IPS DF 6.9 (cell line): ENCODE data around the gene PNN.
"Not testable (repeated sequence)": the region's sequence is repeated elsewhere in the genome, so short reads cannot be mapped to it uniquely, and the experiment has no call there.

ENCODE experiments used
- DNase-seq: peaks from one replicate; pipeline ENCODE4 v3.0.0-alpha.2; 2013; ENCODE audit warnings: low read depth, low spot score
- H3K27ac ChIP-seq: one replicate; pipeline ENCODE4 v1.5.1; 2013; ENCODE audit warnings: low read length, control low read depth
- H3K27me3 ChIP-seq: 2 replicates; pipeline ENCODE4 v1.6.1; 2013; ENCODE audit warnings: mild to moderate bottlenecking, low read length; ENCODE audit not compliant: control insufficient read depth, insufficient read depth
- H3K36me3 ChIP-seq: 2 replicates; pipeline ENCODE4 v1.6.1; 2013; ENCODE audit warnings: low read length; ENCODE audit not compliant: control insufficient read depth, insufficient read depth
- H3K4me1 ChIP-seq: 2 replicates; pipeline ENCODE4 v1.6.1; 2013; ENCODE audit warnings: low read length; ENCODE audit not compliant: control insufficient read depth, insufficient read depth
- H3K4me3 ChIP-seq: 2 replicates; pipeline ENCODE4 v1.5.1; 2013; ENCODE audit warnings: mild to moderate bottlenecking, low read length
- H3K9me3 ChIP-seq: 2 replicates; pipeline ENCODE4 v1.6.1; 2013; ENCODE audit warnings: low read length, inconsistent platforms; ENCODE audit not compliant: control insufficient read depth, insufficient read depth
- WGBS: extraction: QIAGEN DNeasy Blood & Tissue Kit; methylation state at CpG from one replicate; pipeline ENCODE4 v1.1.7; 2013; ENCODE audit warnings: mixed read lengths, missing lambda C conversion rate; ENCODE audit not compliant: insufficient read length, insufficient coverage; 5-methylcytosine and 5-hydroxymethylcytosine counted together

The PNN gene

GRCh38 chr14:39160494-39160893 is 14.6 kb upstream of the PNN start:
- no peak overlapping the region for H3K4me3 ChIP-seq
- H3K9me3 ChIP-seq, result no peaks in the 10 kb centered on the region
- WGBS, result no CpG with 5 or more reads among the region's 1 CpG
- no peaks in the 10 kb centered on the region for H3K4me1 ChIP-seq
- H3K36me3 ChIP-seq, result no peaks in the 10 kb centered on the region
- no peak for DNase-seq
- no peaks in the 10 kb centered on the region for H3K27me3 ChIP-seq
- H3K27ac ChIP-seq, result no peak overlapping the region

- 100% methylated on average over 2 of the region's 10 CpGs for WGBS
- H3K9me3 ChIP-seq, H3K4me3 ChIP-seq, H3K4me1 ChIP-seq, H3K27ac ChIP-seq, DNase-seq, H3K27me3 ChIP-seq, H3K36me3 ChIP-seq: not testable (repeated sequence)
These were observed 7.2 kb upstream of the PNN start for GRCh38 chr14:39167797-39168320.

GRCh38 chr14:39168591-39168990 is 6.5 kb upstream of the PNN start:
- H3K4me3 ChIP-seq, result no peak overlapping the region

GRCh38 chr14:39169541-39169900 is 5.5 kb upstream of the PNN start:
- H3K36me3 ChIP-seq, result no peaks in the 10 kb centered on the region
- no peak for DNase-seq
- no peaks in the 10 kb centered on the region for H3K9me3 ChIP-seq
- peak overlapping the region; percentile 56; the same call in 1 of the 2 replicates for H3K4me3 ChIP-seq
- no peaks in the 10 kb centered on the region for H3K27me3 ChIP-seq
- no CpG with 5 or more reads among the region's 7 CpGs for WGBS
- no peak overlapping the region for H3K27ac ChIP-seq
- H3K4me1 ChIP-seq, result no peaks in the 10 kb centered on the region

More at GRCh38 chr14:39168591-39168990, 6.5 kb upstream of the PNN start:
- no peaks in the 10 kb centered on the region for H3K36me3 ChIP-seq
- no peaks in the 10 kb centered on the region for H3K4me1 ChIP-seq
- H3K27ac ChIP-seq, result no peak overlapping the region
- no peak for DNase-seq
- WGBS, result 100% methylated on average over 2 of the region's 4 CpGs
- no peaks in the 10 kb centered on the region for H3K27me3 ChIP-seq
- no peaks in the 10 kb centered on the region for H3K9me3 ChIP-seq

- DNase-seq, result no peak
- H3K9me3 ChIP-seq, result no peaks in the 10 kb centered on the region
- WGBS, result no CpG with 5 or more reads among the region's 3 CpGs
- H3K27ac ChIP-seq, result no peak overlapping the region
- H3K4me1 ChIP-seq, result no peaks in the 10 kb centered on the region
- no peak overlapping the region for H3K4me3 ChIP-seq
- peaks cover 10% of the 10 kb centered on the region for H3K36me3 ChIP-seq
- no peaks in the 10 kb centered on the region for H3K27me3 ChIP-seq
These were observed 1.9 kb upstream of the PNN start for GRCh38 chr14:39173198-39173597.

- Histone ChIP-seq H3K4me1 (no peaks in the 10 kb centered on the region), H3K27me3 (no peaks in the 10 kb centered on the region), H3K4me3 (peak overlapping the region; percentile 95), H3K36me3 (peaks cover 22% of the 10 kb centered on the region), H3K9me3 (no peaks in the 10 kb centered on the region), H3K27ac (no peak overlapping the region)
- no CpG with 5 or more reads among the region's 36 CpGs for WGBS
- no peak for DNase-seq
These were observed 600 bp downstream of the PNN start for GRCh38 chr14:39175445-39176262.

- Histone ChIP-seq H3K9me3 (no peaks in the 10 kb centered on the region), H3K36me3 (peaks cover 31% of the 10 kb centered on the region)
- no CpG with 5 or more reads among the region's 5 CpGs for WGBS
These were observed 1.5 kb downstream of the PNN start for GRCh38 chr14:39176263-39177167.

GRCh38 chr14:39177168-39177545 is 2.1 kb downstream of the PNN start:
- Histone ChIP-seq H3K27me3 (no peaks in the 10 kb centered on the region), H3K4me1 (no peaks in the 10 kb centered on the region), H3K36me3 (peaks cover 31% of the 10 kb centered on the region), H3K9me3 (no peaks in the 10 kb centered on the region), H3K4me3 (no peak overlapping the region), H3K27ac (no peak overlapping the region)
- no CpG with 5 or more reads among the region's 9 CpGs for WGBS
- DNase-seq, result no peak

More at GRCh38 chr14:39176263-39177167, 1.5 kb downstream of the PNN start:
- Histone ChIP-seq H3K27ac (no peak overlapping the region), H3K27me3 (no peaks in the 10 kb centered on the region), H3K4me1 (no peaks in the 10 kb centered on the region), H3K4me3 (no peak overlapping the region; the same call in 1 of the 2 replicates)
- DNase-seq, result no peak

- Histone ChIP-seq H3K27ac (no peak overlapping the region), H3K36me3 (peaks cover 40% of the 10 kb centered on the region), H3K9me3 (no peaks in the 10 kb centered on the region)
These were observed 4.0 kb downstream of the PNN start for GRCh38 chr14:39179042-39179441.

GRCh38 chr14:39180553-39180952 is 5.5 kb downstream of the PNN start:
- Histone ChIP-seq H3K27ac (no peak overlapping the region), H3K27me3 (no peaks in the 10 kb centered on the region), H3K4me3 (no peak overlapping the region), H3K36me3 (peaks cover 40% of the 10 kb centered on the region), H3K4me1 (no peaks in the 10 kb centered on the region), H3K9me3 (no peaks in the 10 kb centered on the region)
- DNase-seq, result no peak
- 100% methylated on average over 2 of the region's 5 CpGs for WGBS

More at GRCh38 chr14:39179042-39179441, 4.0 kb downstream of the PNN start:
- DNase-seq, result no peak
- no peaks in the 10 kb centered on the region for H3K4me1 ChIP-seq
- no CpG with 5 or more reads among the region's 6 CpGs for WGBS
- no peaks in the 10 kb centered on the region for H3K27me3 ChIP-seq
- H3K4me3 ChIP-seq, result no peak overlapping the region
